Left ventricle myocardium inferior (tissue), 1 donor: ENCODE measurements around the gene SORCS1. TPM values are rescaled to one million over a fixed set of nuclear protein-coding genes. Genes with fewer than 3 reads are reported as not detected.

Source experiments
- DNase-seq: peaks from one replicate; pipeline ENCODE4 v3.0.0-alpha.2; 2020
- H3K27ac ChIP-seq: fragments of 200-600 bp; replicated peaks from 2 replicates; pipeline ENCODE4 v1.8.0; 2021
- H3K27me3 ChIP-seq: fragments of 200-600 bp; 2 replicates; pipeline ENCODE4 v1.8.0; 2021; ENCODE audit warnings: low read depth
- H3K36me3 ChIP-seq: fragments of 200-600 bp; 2 replicates; pipeline ENCODE4 v1.8.0; 2021
- H3K4me1 ChIP-seq: fragments of 200-600 bp; 2 replicates; pipeline ENCODE4 v1.8.0; 2021
- H3K4me3 ChIP-seq: fragments of 200-600 bp; 2 replicates; pipeline ENCODE4 v1.8.0; 2021; ENCODE audit warnings: mild to moderate bottlenecking, moderate library complexity
- H3K9me3 ChIP-seq: fragments of 200-600 bp; replicated peaks from 2 replicates; pipeline ENCODE4 v1.8.0; 2021
- intact Hi-C: fragments of 100-400 bp; cut with micrococcal nuclease; formaldehyde crosslinking; loops from one replicate; pipeline ENCODE4 v1.11.0; 2022
- total RNA-seq: library from RNA; stranded (reverse); fragmentation: NEBNext Ultra II Directional; extraction: Animal tissue kit (Norgen Biotek cat#: 25700); gene quantifications from one replicate; pipeline ENCODE4 v1.2.1, GENCODE V29; 2021
- TF ChIP-seq, protein P1 (sequence below): fragments of 200-600 bp; IDR thresholded peaks from 2 replicates; pipeline ENCODE4 v1.8.0; 2021; ENCODE audit warnings: antibody characterized with exemption, mild to moderate bottlenecking, borderline replicate concordance
- donor health status: DM: no; HTN: yes; CAD: no; lungs with severe emphysema.

Gene SORCS1
- total RNA-seq, 1 donor from 2014 or later, result 2.9 TPM

DNA sequence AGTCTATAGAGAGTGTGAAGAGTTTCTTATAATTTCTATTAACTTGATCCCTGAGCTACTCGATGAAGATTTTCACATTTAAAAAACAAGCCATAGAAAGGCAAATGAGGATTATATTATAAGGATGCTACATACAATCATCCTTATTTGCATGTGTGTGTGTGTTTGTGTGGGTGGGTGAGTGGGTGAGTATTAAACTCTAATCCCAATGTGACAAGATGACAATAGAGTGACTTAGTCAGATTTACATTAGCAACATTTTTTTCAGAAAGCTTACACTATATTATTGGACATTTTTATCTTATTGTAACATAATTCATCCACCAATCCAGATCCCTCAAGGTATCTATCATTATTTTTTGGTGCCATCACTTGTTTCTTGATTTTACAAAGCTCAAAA is 331.7 kb downstream of the SORCS1 start:
- intact Hi-C loops, result no loop called here
- TF ChIP-seq, protein P1, sequence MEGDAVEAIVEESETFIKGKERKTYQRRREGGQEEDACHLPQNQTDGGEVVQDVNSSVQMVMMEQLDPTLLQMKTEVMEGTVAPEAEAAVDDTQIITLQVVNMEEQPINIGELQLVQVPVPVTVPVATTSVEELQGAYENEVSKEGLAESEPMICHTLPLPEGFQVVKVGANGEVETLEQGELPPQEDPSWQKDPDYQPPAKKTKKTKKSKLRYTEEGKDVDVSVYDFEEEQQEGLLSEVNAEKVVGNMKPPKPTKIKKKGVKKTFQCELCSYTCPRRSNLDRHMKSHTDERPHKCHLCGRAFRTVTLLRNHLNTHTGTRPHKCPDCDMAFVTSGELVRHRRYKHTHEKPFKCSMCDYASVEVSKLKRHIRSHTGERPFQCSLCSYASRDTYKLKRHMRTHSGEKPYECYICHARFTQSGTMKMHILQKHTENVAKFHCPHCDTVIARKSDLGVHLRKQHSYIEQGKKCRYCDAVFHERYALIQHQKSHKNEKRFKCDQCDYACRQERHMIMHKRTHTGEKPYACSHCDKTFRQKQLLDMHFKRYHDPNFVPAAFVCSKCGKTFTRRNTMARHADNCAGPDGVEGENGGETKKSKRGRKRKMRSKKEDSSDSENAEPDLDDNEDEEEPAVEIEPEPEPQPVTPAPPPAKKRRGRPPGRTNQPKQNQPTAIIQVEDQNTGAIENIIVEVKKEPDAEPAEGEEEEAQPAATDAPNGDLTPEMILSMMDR, result no peak
- Histone ChIP-seq H3K4me3 (no peak overlapping the region), H3K27me3 (peaks cover 7% of the 10 kb centered on the region), H3K4me1 (no peaks in the 10 kb centered on the region), H3K36me3 (no peaks in the 10 kb centered on the region), H3K9me3 (no peaks in the 10 kb centered on the region), H3K27ac (no peak overlapping the region)
- DNase-seq, result no peak

DNA sequence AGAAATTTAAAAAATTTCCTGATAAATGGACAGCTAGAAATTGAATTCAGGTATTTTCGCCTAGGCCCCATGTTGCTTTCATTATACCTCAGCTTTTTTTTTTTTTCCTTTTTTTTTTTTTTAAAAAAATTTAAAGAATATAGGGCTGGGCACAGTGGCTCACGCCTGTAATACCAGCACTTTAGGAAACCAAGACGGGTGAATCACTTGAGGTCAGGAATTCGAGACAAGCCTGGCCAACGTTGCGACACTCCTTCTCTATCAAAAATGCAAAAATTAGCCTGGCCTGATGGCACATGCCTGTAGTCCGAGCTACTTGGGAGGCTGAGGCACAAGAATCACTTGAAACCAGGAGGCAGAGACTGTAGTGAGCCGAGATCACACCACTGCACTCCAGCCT is 334.0 kb downstream of the SORCS1 start:
- intact Hi-C loops, result no loop called here
- no peak overlapping the region for H3K4me3 ChIP-seq
- H3K36me3 ChIP-seq, result no peaks in the 10 kb centered on the region
- TF ChIP-seq, protein P1, result no peak
- peaks cover 9% of the 10 kb centered on the region for H3K4me1 ChIP-seq
- no peak for DNase-seq
- H3K27ac ChIP-seq, result no peak overlapping the region
- H3K27me3 ChIP-seq, result peaks cover 7% of the 10 kb centered on the region
- no peaks in the 10 kb centered on the region for H3K9me3 ChIP-seq

DNA sequence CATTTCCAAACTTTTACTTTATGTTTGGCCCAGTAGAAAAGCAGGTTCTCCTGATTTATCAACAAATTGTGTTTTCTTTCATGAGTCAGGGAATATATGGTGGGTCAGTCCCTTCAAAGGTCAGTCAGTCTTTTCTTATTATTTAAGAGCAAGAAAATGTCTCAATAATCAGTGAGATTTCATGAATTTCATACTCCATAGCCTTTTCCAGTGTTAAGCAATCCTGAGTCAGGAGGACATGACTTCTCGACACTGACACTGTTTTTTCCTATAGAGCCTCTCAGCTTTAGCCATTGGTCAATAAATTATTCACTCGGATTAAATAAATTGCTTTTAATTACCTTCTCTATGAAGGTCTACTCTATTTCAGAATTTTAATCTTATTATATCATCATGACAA is 334.5 kb downstream of the SORCS1 start:
- intact Hi-C loops, result no loop called here
- Histone ChIP-seq H3K4me1 (peaks cover 10% of the 10 kb centered on the region), H3K4me3 (no peak overlapping the region), H3K9me3 (no peaks in the 10 kb centered on the region), H3K36me3 (no peaks in the 10 kb centered on the region), H3K27ac (no peak overlapping the region), H3K27me3 (peaks cover 7% of the 10 kb centered on the region)
- no peak for DNase-seq
- TF ChIP-seq, protein P1, result no peak

DNA sequence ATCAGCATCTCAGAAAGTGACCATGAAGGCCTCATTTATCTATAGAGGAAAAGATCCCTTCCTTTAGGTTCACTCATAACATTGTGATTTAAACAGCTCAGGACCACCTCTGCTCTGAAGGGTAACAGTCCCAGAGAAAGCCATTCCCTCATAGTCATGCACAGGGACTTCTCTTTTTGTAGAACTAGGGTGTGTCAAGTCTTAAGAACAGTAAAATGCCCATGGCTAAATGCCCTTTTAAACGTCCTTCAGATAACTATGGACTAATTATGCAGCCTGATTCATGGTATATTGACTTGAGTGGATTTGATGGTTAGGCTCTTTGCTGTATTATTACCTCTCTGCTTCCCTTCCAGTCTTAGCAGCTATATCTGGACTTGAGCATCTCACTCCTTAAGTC is 337.8 kb downstream of the SORCS1 start:
- no peak for DNase-seq
- intact Hi-C loops, result no loop called here
- peaks cover 10% of the 10 kb centered on the region for H3K4me1 ChIP-seq
- no peaks in the 10 kb centered on the region for H3K9me3 ChIP-seq
- no peak overlapping the region for H3K4me3 ChIP-seq
- H3K36me3 ChIP-seq, result no peaks in the 10 kb centered on the region
- no peak overlapping the region for H3K27ac ChIP-seq
- peaks cover 12% of the 10 kb centered on the region for H3K27me3 ChIP-seq
- TF ChIP-seq, protein P1, result no peak

DNA sequence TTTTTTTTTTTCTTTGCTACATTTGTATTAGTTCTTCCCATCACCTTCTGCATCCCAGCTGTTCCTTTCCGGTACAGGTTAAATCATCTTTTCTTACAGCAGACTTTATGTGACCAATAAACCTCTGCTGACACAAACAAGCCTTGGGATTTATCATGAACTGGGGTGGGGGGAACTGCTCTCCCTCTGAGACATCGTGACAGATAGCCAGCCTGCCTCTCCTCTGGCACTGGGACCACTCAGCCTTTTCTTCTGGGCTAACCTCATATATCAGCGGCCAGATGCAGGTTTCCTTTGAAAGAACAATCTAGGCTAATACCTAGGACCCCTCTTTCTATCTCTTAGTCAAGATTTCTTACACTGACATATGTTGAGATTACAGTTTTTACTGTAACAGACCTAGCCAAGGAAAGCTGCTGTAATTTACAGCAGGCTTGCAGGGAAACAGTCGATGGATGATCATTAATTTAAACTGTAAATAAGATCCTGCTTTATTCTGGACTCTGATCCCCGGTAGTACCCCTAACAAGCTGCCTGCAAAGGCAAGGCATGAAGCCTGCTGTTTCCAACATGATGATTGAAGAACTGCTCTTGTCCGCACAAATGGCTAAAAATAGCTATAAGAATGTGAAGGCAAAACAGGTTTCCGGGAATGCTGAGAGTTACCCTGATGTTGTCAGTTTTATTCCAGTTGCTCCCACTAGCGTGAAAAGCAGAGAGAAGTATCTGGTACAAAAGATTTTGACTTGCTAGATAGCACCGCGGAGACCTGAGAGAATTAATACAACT is 338.7 kb downstream of the SORCS1 start:
- Histone ChIP-seq H3K36me3 (no peaks in the 10 kb centered on the region), H3K27ac (no peak overlapping the region)

More for the DNA sequence above, 338.7 kb downstream of the SORCS1 start:
- Histone ChIP-seq H3K4me3 (no peak overlapping the region), H3K27me3 (peaks cover 8% of the 10 kb centered on the region), H3K9me3 (no peaks in the 10 kb centered on the region), H3K4me1 (peaks cover 10% of the 10 kb centered on the region)
- DNase-seq, result no peak
- TF ChIP-seq, protein P1, result no peak
- intact Hi-C loops, result no loop called here
